ENCODE data around the gene KAT6B. TPM values are rescaled to one million over a fixed set of nuclear protein-coding genes. Genes with fewer than 3 reads are reported as not detected.
A peak's percentile ranks its signal among the peaks of the same experiment; 100 is the strongest.

Gene KAT6B
- total RNA-seq, 1 donor from 2014 or later, result 155 TPM

- H3K9me3 Mint-ChIP-seq, result no peaks in the 10 kb centered on the region
- no peaks in the 10 kb centered on the region for H3K27me3 Mint-ChIP-seq (ENCODE audit: low read depth)
- peaks cover 14% of the 10 kb centered on the region for H3K36me3 Mint-ChIP-seq
- peak overlapping the region; percentile 86 for H3K27ac Mint-ChIP-seq
- TF ChIP-seq CTCF (IDR thresholded peaks at IDR 0.05; ENCODE audit: unreplicated experiment), result no peak
- DNase-seq (ENCODE audit: low spot score in 2 of 2, unreplicated experiment in 2 of 2), result no peak
- H3K4me3 Mint-ChIP-seq, result no peak overlapping the region
- H3K4me1 Mint-ChIP-seq, result peaks cover 78% of the 10 kb centered on the region
These were observed 122.8 kb downstream of the KAT6B start for GRCh38 chr10:74949034-74949832.

GRCh38 chr10:74949843-74950765 is 123.7 kb downstream of the KAT6B start:
- no peaks in the 10 kb centered on the region for H3K27me3 Mint-ChIP-seq (ENCODE audit: low read depth)
- peaks cover 17% of the 10 kb centered on the region for H3K36me3 Mint-ChIP-seq
- peaks cover 82% of the 10 kb centered on the region for H3K4me1 Mint-ChIP-seq
- H3K9me3 Mint-ChIP-seq, result peaks cover 5% of the 10 kb centered on the region
- no peak overlapping the region for H3K4me3 Mint-ChIP-seq
- H3K27ac Mint-ChIP-seq, result peak overlapping the region; percentile 86
- DNase-seq (ENCODE audit: low spot score in 2 of 2, unreplicated experiment in 2 of 2), result no peak
- TF ChIP-seq CTCF (IDR thresholded peaks at IDR 0.05; ENCODE audit: unreplicated experiment), result no peak

- peaks cover 15% of the 10 kb centered on the region for H3K36me3 Mint-ChIP-seq
- no peak overlapping the region for H3K4me3 Mint-ChIP-seq
- H3K27ac Mint-ChIP-seq, result peak overlapping the region; percentile 93
- DNase-seq (ENCODE audit: low spot score in 2 of 2, unreplicated experiment in 2 of 2), result no peak
- peaks cover 5% of the 10 kb centered on the region for H3K9me3 Mint-ChIP-seq
- H3K27me3 Mint-ChIP-seq (ENCODE audit: low read depth), result no peaks in the 10 kb centered on the region
- TF ChIP-seq CTCF (IDR thresholded peaks at IDR 0.05; ENCODE audit: unreplicated experiment), result no peak
- H3K4me1 Mint-ChIP-seq, result peaks cover 84% of the 10 kb centered on the region
These were observed 126.8 kb downstream of the KAT6B start for GRCh38 chr10:74953214-74953613.

- Mint-ChIP-seq H3K27ac (peak overlapping the region; percentile 90), H3K36me3 (peaks cover 15% of the 10 kb centered on the region), H3K9me3 (peaks cover 5% of the 10 kb centered on the region), H3K27me3 (ENCODE audit: low read depth) (no peaks in the 10 kb centered on the region), H3K4me1 (peaks cover 76% of the 10 kb centered on the region), H3K4me3 (no peak overlapping the region)
- TF ChIP-seq CTCF (IDR thresholded peaks at IDR 0.05; ENCODE audit: unreplicated experiment), result no peak
- DNase-seq (ENCODE audit: low spot score in 2 of 2, unreplicated experiment in 2 of 2), result no peak
These were observed 129.4 kb downstream of the KAT6B start for GRCh38 chr10:74955796-74956195.

GRCh38 chr10:74956555-74957111 is 130.2 kb downstream of the KAT6B start:
- DNase-seq (ENCODE audit: low spot score in 2 of 2, unreplicated experiment in 2 of 2), result no peak
- Mint-ChIP-seq H3K36me3 (peaks cover 15% of the 10 kb centered on the region), H3K4me3 (peak overlapping the region; percentile 44), H3K27ac (peak overlapping the region; percentile 90), H3K4me1 (peaks cover 80% of the 10 kb centered on the region), H3K27me3 (ENCODE audit: low read depth) (no peaks in the 10 kb centered on the region), H3K9me3 (peaks cover 5% of the 10 kb centered on the region)
- TF ChIP-seq CTCF (IDR thresholded peaks at IDR 0.05; ENCODE audit: unreplicated experiment), result no peak
